HEK293 (cell line): Measurements from ENCODE around the gene FRAS1.

ENCODE experiments used
- CTCF ChIA-PET: fragments of 350-600 bp; formaldehyde crosslinking; extraction: SDS; loops from one replicate; lab custom pipeline; 2021; ENCODE audit warnings: antibody characterized with exemption; lab: Yijun Ruan, JAX
- POLR2A ChIA-PET: fragments of 300-600 bp; formaldehyde crosslinking; extraction: SDS; loops from one replicate; lab custom pipeline; 2020; ENCODE audit warnings: antibody characterized with exemption, inconsistent platforms; lab: Yijun Ruan, JAX
- H3K27ac ChIP-seq: fragments of 200-500 bp; sonication (Bioruptor generic); 2 replicates; pipeline ENCODE4 v1.5.1; 2014; ENCODE audit warnings: low read depth, low read length, control low read depth, inconsistent platforms; ENCODE audit errors: extremely low read depth
- H3K36me3 ChIP-seq, 2 experiments: fragments of 200-500 bp in 1 of 2; sonication (Bioruptor generic) in 1 of 2; 1 replicate in 1 of 2; 2 replicates in 1 of 2; pipeline ENCODE4 v1.5.1; 2014 to 2017; ENCODE audit warnings: inconsistent platforms in 2 of 2, low read length in 2 of 2; ENCODE audit not compliant: control insufficient read depth in 2 of 2, insufficient read depth in 1 of 2
- H3K4me1 ChIP-seq: fragments of 200-500 bp; sonication (Bioruptor generic); 2 replicates; pipeline ENCODE4 v1.5.1; 2014; ENCODE audit warnings: mild to moderate bottlenecking, low read length, inconsistent platforms; ENCODE audit not compliant: control insufficient read depth, insufficient read depth
- H3K4me3 ChIP-seq: 2 replicates; pipeline ENCODE4 v1.5.1; 2011; ENCODE audit warnings: low read depth, mild to moderate bottlenecking, control low read depth, low read length, moderate library complexity
- H3K9me3 ChIP-seq: fragments of 200-500 bp; sonication (Bioruptor generic); 2 replicates; pipeline ENCODE4 v1.5.1; 2014; ENCODE audit warnings: low read depth, low read length, inconsistent platforms; ENCODE audit not compliant: control insufficient read depth, insufficient read depth
- EGR2 ChIP-seq: fragments of 450-650 bp; formaldehyde crosslinking; IDR thresholded peaks from 2 replicates; pipeline ENCODE4 v1.5.1; 2016; ENCODE audit warnings: low read depth, missing biosample characterization, missing genetic modification characterization
- FEZF1 ChIP-seq: fragments of 450-650 bp; formaldehyde crosslinking; IDR thresholded peaks from 2 replicates; pipeline ENCODE4 v1.5.1; 2016; ENCODE audit warnings: missing biosample characterization, missing genetic modification characterization
- GFI1B ChIP-seq: fragments of 450-650 bp; formaldehyde crosslinking; IDR thresholded peaks from 2 replicates; pipeline ENCODE4 v1.5.1; 2016; ENCODE audit warnings: missing biosample characterization, missing genetic modification characterization
- MYNN ChIP-seq: fragments of 450-650 bp; formaldehyde crosslinking; IDR thresholded peaks from 2 replicates; pipeline ENCODE4 v1.5.1; 2016; ENCODE audit warnings: missing biosample characterization, missing genetic modification characterization, borderline replicate concordance
- OVOL3 ChIP-seq: fragments of 450-650 bp; formaldehyde crosslinking; IDR thresholded peaks from 2 replicates; pipeline ENCODE4 v1.5.1; 2016; ENCODE audit warnings: missing biosample characterization, missing genetic modification characterization
- RBAK ChIP-seq: fragments of 450-650 bp; formaldehyde crosslinking; IDR thresholded peaks from 2 replicates; pipeline ENCODE4 v1.5.1; 2016; ENCODE audit warnings: missing biosample characterization, missing genetic modification characterization
- SP2 ChIP-seq: fragments of 450-650 bp; formaldehyde crosslinking; IDR thresholded peaks from 2 replicates; pipeline ENCODE4 v1.5.1; 2016; ENCODE audit warnings: missing biosample characterization, missing genetic modification characterization
- TCF7L2 ChIP-seq: IDR thresholded peaks from 2 replicates; pipeline ENCODE4 v1.6.1; 2011; ENCODE audit warnings: low read depth, mild to moderate bottlenecking, inconsistent platforms, low read length, moderate library complexity, borderline replicate concordance
- ZBTB20 ChIP-seq: fragments of 450-650 bp; formaldehyde crosslinking; IDR thresholded peaks from 2 replicates; pipeline ENCODE4 v1.5.1; 2016; ENCODE audit warnings: missing biosample characterization, missing genetic modification characterization
- ZFHX2 ChIP-seq: fragments of 450-650 bp; formaldehyde crosslinking; conservative IDR thresholded peaks from 2 replicates; pipeline ENCODE4 v1.5.1; 2016; ENCODE audit warnings: missing biosample characterization, missing genetic modification characterization
- ZNF169 ChIP-seq: fragments of 450-650 bp; formaldehyde crosslinking; IDR thresholded peaks from 2 replicates; pipeline ENCODE4 v1.5.1; 2016; ENCODE audit warnings: missing biosample characterization, missing genetic modification characterization
- ZNF23 ChIP-seq: fragments of 450-650 bp; formaldehyde crosslinking; IDR thresholded peaks from 2 replicates; pipeline ENCODE4 v1.5.1; 2016; ENCODE audit warnings: missing biosample characterization, missing genetic modification characterization, borderline replicate concordance
- ZNF433 ChIP-seq: fragments of 450-650 bp; formaldehyde crosslinking; IDR thresholded peaks from 2 replicates; pipeline ENCODE4 v1.5.1; 2016; ENCODE audit warnings: missing biosample characterization, missing genetic modification characterization, low read depth
- ZNF544 ChIP-seq: fragments of 450-650 bp; formaldehyde crosslinking; IDR thresholded peaks from 2 replicates; pipeline ENCODE4 v1.5.0; 2017; ENCODE audit warnings: missing biosample characterization, missing genetic modification characterization
- ZNF560 ChIP-seq: fragments of 450-650 bp; formaldehyde crosslinking; IDR thresholded peaks from 2 replicates; pipeline ENCODE4 v1.5.1; 2017; ENCODE audit warnings: missing biosample characterization, missing genetic modification characterization, borderline replicate concordance
- TF ChIP-seq, protein P1 (sequence below): fragments of 450-650 bp; formaldehyde crosslinking; IDR thresholded peaks from 2 replicates; pipeline ENCODE4 v1.5.1; 2017; ENCODE audit warnings: missing biosample characterization, missing genetic modification characterization
- TF ChIP-seq, protein P2 (sequence below): fragments of 450-650 bp; formaldehyde crosslinking; IDR thresholded peaks from 2 replicates; pipeline ENCODE4 v1.5.1; 2016; ENCODE audit warnings: missing biosample characterization, missing genetic modification characterization

The FRAS1 gene

DNA sequence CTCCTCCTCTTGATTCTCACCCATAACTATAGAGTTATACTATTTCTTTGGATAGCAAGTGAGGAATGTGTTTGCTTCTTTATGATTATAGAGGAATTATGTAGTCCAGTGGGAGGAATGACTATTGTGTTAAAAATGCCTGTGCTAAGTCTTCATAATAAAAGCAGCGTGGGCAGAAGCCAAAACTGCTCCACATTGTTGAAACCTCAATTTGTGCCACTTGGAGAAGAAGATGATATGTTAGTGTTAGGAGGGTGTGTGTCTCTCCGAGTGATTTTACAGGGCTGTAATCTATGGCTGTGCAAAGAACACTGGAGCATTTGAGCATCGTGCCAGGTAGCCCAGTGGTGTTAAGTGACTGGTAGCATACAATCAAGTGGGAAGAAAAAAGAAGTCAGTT is 74.3 kb downstream of the FRAS1 start:
- no peaks in the 10 kb centered on the region for H3K36me3 ChIP-seq
- H3K4me3 ChIP-seq = no peak overlapping the region
- 0 out of 2 replicates have a peak, but pooled peaks cover 2% of the 10 kb centered on the region for H3K4me1 ChIP-seq
- TF ChIP-seq RBAK (tag by site-specific recombination) (no peak), MYNN (tag by site-specific recombination) (0 out of 2 replicates have a peak, but pooled peaks have one; percentile 45), ZFHX2 (tag by site-specific recombination) (peak; percentile 43), EGR2 (0 out of 2 replicates have a peak, but pooled peaks have one; percentile 15)
- H3K9me3 ChIP-seq = no peaks in the 10 kb centered on the region
- H3K27ac ChIP-seq = no peak overlapping the region
- POLR2A ChIA-PET = no interaction called here
- CTCF ChIA-PET = interaction anchor here (1.6 kb wide), 1 partner anchor 19 kb away, joined by 4 read pairs; no protein-coding TSS in a partner anchor

DNA sequence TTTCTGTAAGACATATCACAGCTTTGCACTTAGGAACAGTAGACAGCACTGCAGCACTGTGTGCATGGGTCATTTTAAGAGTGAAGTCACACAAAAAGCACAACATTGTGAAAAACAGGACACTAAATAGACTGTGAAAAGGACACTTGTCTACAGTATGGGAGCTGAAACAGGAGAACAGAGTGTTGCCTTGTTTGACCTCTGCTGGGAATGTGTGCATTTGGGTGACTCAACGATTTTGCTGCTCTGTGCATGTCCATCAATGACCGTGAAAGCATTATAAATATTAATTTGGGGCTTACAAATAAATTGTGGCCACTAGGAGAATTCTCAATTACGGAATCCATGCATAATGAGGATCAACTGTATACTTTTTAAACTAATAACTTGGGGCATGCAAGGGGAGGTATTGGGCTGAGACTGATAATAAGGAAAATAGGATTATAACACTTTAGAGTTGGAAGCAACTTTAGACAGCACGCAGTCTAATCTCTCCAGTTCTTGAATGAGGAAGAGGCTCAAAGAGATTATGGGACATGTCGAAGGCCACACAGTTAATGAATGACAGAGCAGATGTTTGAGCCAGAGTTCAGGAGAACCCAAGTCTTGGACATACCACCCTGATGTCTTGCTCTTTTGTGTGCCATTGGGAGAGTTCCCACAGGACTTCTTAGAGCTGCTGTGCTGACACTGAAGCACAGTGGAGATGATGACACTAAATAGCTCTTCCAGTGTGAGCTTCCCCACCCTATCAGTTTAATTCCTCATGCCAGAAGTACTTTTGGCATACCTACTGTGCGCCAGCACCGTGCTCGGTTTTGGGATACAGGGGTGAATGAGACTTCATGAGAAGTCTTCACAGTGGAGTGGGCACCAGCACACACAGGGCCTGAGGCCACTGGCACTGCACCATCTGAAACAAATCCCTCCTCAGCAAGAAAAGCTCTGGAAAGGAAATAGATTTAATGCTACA is 79.3 kb downstream of the FRAS1 start:
- Histone ChIP-seq H3K4me1 (0 out of 2 replicates have a peak, but pooled peaks cover 2% of the 10 kb centered on the region), H3K27ac (no peak overlapping the region), H3K9me3 (no peaks in the 10 kb centered on the region), H3K36me3 (no peaks in the 10 kb centered on the region), H3K4me3 (no peak overlapping the region)
- TF ChIP-seq, protein P1, sequence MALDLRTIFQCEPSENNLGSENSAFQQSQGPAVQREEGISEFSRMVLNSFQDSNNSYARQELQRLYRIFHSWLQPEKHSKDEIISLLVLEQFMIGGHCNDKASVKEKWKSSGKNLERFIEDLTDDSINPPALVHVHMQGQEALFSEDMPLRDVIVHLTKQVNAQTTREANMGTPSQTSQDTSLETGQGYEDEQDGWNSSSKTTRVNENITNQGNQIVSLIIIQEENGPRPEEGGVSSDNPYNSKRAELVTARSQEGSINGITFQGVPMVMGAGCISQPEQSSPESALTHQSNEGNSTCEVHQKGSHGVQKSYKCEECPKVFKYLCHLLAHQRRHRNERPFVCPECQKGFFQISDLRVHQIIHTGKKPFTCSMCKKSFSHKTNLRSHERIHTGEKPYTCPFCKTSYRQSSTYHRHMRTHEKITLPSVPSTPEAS (tag by site-specific recombination) = no peak
- no peak for TF ChIP-seq SP2 (tag by site-specific recombination)
- no peak for TF ChIP-seq ZNF23
- peak; percentile 48; the same call in 1 of the 2 replicates for TF ChIP-seq FEZF1 (tag by site-specific recombination)
- TF ChIP-seq ZNF560 (tag by site-specific recombination) = no peak
- TF ChIP-seq OVOL3 (tag by site-specific recombination) = no peak
- TF ChIP-seq, protein P2, sequence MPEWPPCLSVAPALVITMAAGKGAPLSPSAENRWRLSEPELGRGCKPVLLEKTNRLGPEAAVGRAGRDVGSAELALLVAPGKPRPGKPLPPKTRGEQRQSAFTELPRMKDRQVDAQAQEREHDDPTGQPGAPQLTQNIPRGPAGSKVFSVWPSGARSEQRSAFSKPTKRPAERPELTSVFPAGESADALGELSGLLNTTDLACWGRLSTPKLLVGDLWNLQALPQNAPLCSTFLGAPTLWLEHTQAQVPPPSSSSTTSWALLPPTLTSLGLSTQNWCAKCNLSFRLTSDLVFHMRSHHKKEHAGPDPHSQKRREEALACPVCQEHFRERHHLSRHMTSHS (tag by site-specific recombination) = no peak
- no peak for TF ChIP-seq ZNF544 (tag by site-specific recombination)
- CTCF ChIA-PET = no interaction called here
- POLR2A ChIA-PET = no interaction called here

DNA sequence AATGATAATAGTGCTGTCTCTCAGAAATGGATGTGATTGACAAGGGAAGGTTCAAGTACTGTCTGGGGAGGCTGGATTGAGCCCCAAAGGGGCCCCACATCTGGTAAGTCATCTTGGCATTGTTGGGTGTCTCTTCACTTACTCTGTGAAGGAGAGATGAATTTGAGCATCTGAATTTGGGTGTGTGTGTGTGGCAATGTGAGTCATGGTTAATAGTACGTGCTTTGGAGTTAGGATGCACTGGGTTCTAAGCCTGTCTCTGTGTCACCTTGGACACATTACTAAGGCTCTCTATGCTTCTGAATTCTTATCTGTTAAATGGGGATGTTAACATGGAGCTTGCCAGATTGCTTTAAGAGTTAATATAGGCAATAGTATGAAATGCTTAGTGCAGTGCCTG is 80.4 kb downstream of the FRAS1 start:
- ChIA-PET CTCF (no interaction called here), POLR2A (no interaction called here)
- H3K9me3 ChIP-seq = no peaks in the 10 kb centered on the region
- no peak overlapping the region for H3K27ac ChIP-seq
- no peak for TF ChIP-seq ZNF169 (tag by site-specific recombination)
- no peak for TF ChIP-seq TCF7L2
- no peak for TF ChIP-seq ZNF433 (tag by site-specific recombination)
- TF ChIP-seq ZBTB20 = no peak
- no peak for TF ChIP-seq GFI1B (tag by site-specific recombination)
- no peaks in the 10 kb centered on the region for H3K4me1 ChIP-seq
- H3K4me3 ChIP-seq = no peak overlapping the region
- no peaks in the 10 kb centered on the region for H3K36me3 ChIP-seq
